Mesendoderm (in vitro differentiated cells): Measurements from ENCODE around the gene ZC3H6.

Source experiments
- DNase-seq: peaks from one replicate; pipeline ENCODE4 v3.0.0; 2013
- H2AK5ac ChIP-seq: 2 replicates; pipeline ENCODE4 v1.6.1; 2013; ENCODE audit warnings: low read length, inconsistent platforms
- H2BK120ac ChIP-seq: 2 replicates; pipeline ENCODE4 v1.6.1; 2013; ENCODE audit warnings: low read depth, mild to moderate bottlenecking, low read length, moderate library complexity, mixed read lengths
- H2BK15ac ChIP-seq: replicated peaks from 2 replicates; pipeline ENCODE4 v1.6.1; 2013; ENCODE audit warnings: low read depth, mild to moderate bottlenecking, moderate library complexity
- H2BK5ac ChIP-seq: 2 replicates; pipeline ENCODE4 v1.6.1; 2013; ENCODE audit warnings: low read length, inconsistent platforms
- H3K18ac ChIP-seq: 2 replicates; pipeline ENCODE4 v1.6.1; 2013; ENCODE audit warnings: mild to moderate bottlenecking, low read length, mixed read lengths
- H3K23ac ChIP-seq: one replicate; pipeline ENCODE4 v1.6.1; 2013; ENCODE audit warnings: low read length
- H3K27ac ChIP-seq: 2 replicates; pipeline ENCODE4 v1.5.1; 2013; ENCODE audit warnings: low read depth, mild to moderate bottlenecking, inconsistent platforms, low read length, moderate library complexity
- H3K27me3 ChIP-seq: 2 replicates; pipeline ENCODE4 v1.6.1; 2013; ENCODE audit warnings: low read length, control low read depth, mild to moderate bottlenecking, inconsistent platforms; ENCODE audit not compliant: insufficient read depth, poor library complexity
- H3K36me3 ChIP-seq: 2 replicates; pipeline ENCODE4 v1.6.1; 2013; ENCODE audit warnings: low read length, inconsistent platforms; ENCODE audit not compliant: control insufficient read depth, insufficient read depth
- H3K4ac ChIP-seq: one replicate; pipeline ENCODE4 v1.6.1; 2013; ENCODE audit warnings: low read depth, mild to moderate bottlenecking, low read length, moderate library complexity
- H3K4me1 ChIP-seq: 2 replicates; pipeline ENCODE4 v1.6.1; 2013; ENCODE audit warnings: low read depth, low read length, inconsistent platforms; ENCODE audit not compliant: control insufficient read depth
- H3K4me2 ChIP-seq: 2 replicates; pipeline ENCODE4 v1.6.1; 2013; ENCODE audit warnings: low read length
- H3K4me3 ChIP-seq: 2 replicates; pipeline ENCODE4 v1.5.1; 2013; ENCODE audit warnings: mild to moderate bottlenecking, low read length
- H3K56ac ChIP-seq: one replicate; pipeline ENCODE4 v1.6.1; 2013; ENCODE audit warnings: low read length
- H3K79me1 ChIP-seq: 2 replicates; pipeline ENCODE4 v1.6.1; 2013; ENCODE audit warnings: low read length, inconsistent platforms
- H3K79me2 ChIP-seq: 2 replicates; pipeline ENCODE4 v1.6.1; 2013; ENCODE audit warnings: mild to moderate bottlenecking, low read length; ENCODE audit not compliant: control insufficient read depth, insufficient read depth
- H3K9ac ChIP-seq: 2 replicates; pipeline ENCODE4 v1.6.1; 2013; ENCODE audit warnings: low read length, inconsistent platforms
- H4K5ac ChIP-seq: one replicate; pipeline ENCODE4 v1.6.1; 2013; ENCODE audit warnings: low read length
- H4K8ac ChIP-seq: one replicate; pipeline ENCODE4 v1.6.1; 2013; ENCODE audit warnings: low read depth, mild to moderate bottlenecking, control low read depth, low read length, moderate library complexity
- WGBS: extraction: QIAGEN DNeasy Blood & Tissue Kit; methylation state at CpG from one replicate; pipeline ENCODE4 v1.1.7; 2013; ENCODE audit warnings: low lambda C conversion rate, missing lambda C conversion rate; ENCODE audit not compliant: insufficient coverage; ENCODE audit errors: extremely low coverage; 5-methylcytosine and 5-hydroxymethylcytosine counted together

The ZC3H6 gene

DNA sequence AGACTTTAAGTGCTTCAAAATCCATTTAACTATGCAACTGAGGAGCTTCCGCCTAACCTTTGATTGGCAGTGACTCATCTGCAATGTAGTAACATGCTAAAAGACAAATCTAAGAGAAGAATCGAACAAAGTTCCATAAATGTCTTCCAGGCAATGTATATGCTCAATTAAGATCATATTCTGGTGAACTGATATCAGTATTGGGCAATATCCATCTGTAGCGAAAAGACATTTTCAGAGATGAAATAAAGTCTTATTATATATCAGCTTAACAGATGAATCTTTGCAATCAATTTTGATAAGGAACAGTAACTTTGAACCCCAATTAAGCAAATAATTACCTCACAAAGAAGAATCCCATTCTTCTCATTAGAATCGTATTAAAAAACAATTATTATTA lies 32.2 kb upstream of the ZC3H6 start:
- no peak overlapping the region for H3K27ac ChIP-seq
- no peak overlapping the region for H3K23ac ChIP-seq
- WGBS, result no CpG with 5 or more reads among the region's 4 CpGs

GRCh38 chr2:112244854-112245253 lies 30.5 kb upstream of the ZC3H6 start:
- Histone ChIP-seq H3K4me3 (no peak overlapping the region), H3K4me1 (no peaks in the 10 kb centered on the region), H3K4me2 (no peak overlapping the region), H2BK15ac (no peak overlapping the region), H2BK120ac (no peak overlapping the region), H3K27me3 (no peaks in the 10 kb centered on the region), H3K18ac (no peak overlapping the region), H2BK5ac (no peak overlapping the region), H3K56ac (no peak overlapping the region), H4K8ac (no peak overlapping the region), H3K4ac (no peak overlapping the region), H3K36me3 (no peaks in the 10 kb centered on the region), H3K79me2 (no peaks in the 10 kb centered on the region), H3K79me1 (no peaks in the 10 kb centered on the region), H3K23ac (no peak overlapping the region), H3K27ac (no peak overlapping the region), H4K5ac (no peak overlapping the region), H3K9ac (no peak overlapping the region), H2AK5ac (no peak overlapping the region)
- no CpG with 5 or more reads among the region's 1 CpG for WGBS
- DNase-seq, result no peak

More for the DNA sequence above, 32.2 kb upstream of the ZC3H6 start:
- no peak for DNase-seq
- H3K56ac ChIP-seq, result no peak overlapping the region
- H2BK120ac ChIP-seq, result no peak overlapping the region
- H4K5ac ChIP-seq, result no peak overlapping the region
- no peak overlapping the region for H4K8ac ChIP-seq
- no peak overlapping the region for H3K4me3 ChIP-seq
- no peak overlapping the region for H3K4me2 ChIP-seq
- no peaks in the 10 kb centered on the region for H3K79me2 ChIP-seq
- H3K79me1 ChIP-seq, result no peaks in the 10 kb centered on the region
- no peak overlapping the region for H3K9ac ChIP-seq
- no peak overlapping the region for H2AK5ac ChIP-seq
- H3K18ac ChIP-seq, result no peak overlapping the region
- no peaks in the 10 kb centered on the region for H3K4me1 ChIP-seq
- H3K27me3 ChIP-seq, result no peaks in the 10 kb centered on the region
- H3K36me3 ChIP-seq, result no peaks in the 10 kb centered on the region
- no peak overlapping the region for H3K4ac ChIP-seq
- no peak overlapping the region for H2BK15ac ChIP-seq
- H2BK5ac ChIP-seq, result no peak overlapping the region

DNA sequence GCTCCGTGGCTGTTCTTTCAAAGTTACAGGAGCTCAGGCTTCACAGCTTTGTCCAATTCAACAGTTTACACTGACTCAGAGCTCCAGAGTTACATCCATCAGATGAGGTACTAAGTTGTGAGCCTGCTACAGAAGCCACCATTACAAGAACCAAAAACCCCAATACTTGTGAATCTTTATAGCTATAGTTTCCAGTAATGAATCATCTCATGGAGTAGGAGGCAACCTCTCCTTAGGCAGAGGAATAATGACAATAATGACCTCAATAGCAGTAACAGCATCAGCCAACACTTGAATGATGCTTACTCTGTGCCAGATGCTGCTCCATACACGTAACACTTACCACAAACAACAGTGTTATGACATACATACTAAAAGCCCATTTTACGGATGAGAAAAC lies 24.1 kb upstream of the ZC3H6 start:
- Histone ChIP-seq H2BK120ac (no peak overlapping the region), H2BK15ac (no peak overlapping the region), H3K27ac (no peak overlapping the region), H4K5ac (no peak overlapping the region), H3K9ac (no peak overlapping the region), H3K56ac (no peak overlapping the region), H3K4me2 (no peak overlapping the region), H3K18ac (no peak overlapping the region), H2BK5ac (no peak overlapping the region), H3K36me3 (no peaks in the 10 kb centered on the region), H2AK5ac (no peak overlapping the region), H3K4me3 (no peak overlapping the region), H3K4me1 (peaks cover 2% of the 10 kb centered on the region), H3K79me1 (peaks cover 3% of the 10 kb centered on the region), H3K23ac (no peak overlapping the region), H3K79me2 (peaks cover 1% of the 10 kb centered on the region), H3K27me3 (no peaks in the 10 kb centered on the region), H3K4ac (no peak overlapping the region), H4K8ac (no peak overlapping the region)
- no CpG with 5 or more reads among the region's 3 CpGs for WGBS
- no peak for DNase-seq

DNA sequence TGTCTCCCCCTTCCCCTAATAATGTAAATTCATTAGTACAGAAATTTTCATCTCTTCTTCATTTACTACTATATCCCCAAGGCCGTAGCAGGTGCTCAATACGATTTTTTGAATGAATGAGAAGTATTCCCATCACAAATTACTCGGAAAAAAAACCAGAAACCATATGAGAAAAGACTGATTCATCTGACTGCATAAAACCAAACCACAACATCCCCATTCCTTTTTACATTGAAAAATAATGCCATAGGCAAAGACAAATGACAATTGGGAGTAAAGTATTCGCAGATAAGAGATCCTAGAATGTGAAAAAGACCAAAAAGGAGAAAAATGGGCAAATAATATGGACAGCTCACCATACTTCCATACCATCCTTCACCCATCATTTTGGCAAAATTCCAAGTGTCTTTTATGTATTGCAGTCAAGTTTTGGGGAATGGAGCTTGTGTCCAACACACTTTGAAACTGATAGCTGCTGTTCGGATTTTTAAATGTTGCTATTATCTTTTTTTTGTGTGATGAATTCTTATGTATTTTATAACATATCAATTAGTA lies 22.1 kb upstream of the ZC3H6 start:
- H3K4me2 ChIP-seq, result no peak overlapping the region
- WGBS, result no CpG with 5 or more reads among the region's 5 CpGs

DNA sequence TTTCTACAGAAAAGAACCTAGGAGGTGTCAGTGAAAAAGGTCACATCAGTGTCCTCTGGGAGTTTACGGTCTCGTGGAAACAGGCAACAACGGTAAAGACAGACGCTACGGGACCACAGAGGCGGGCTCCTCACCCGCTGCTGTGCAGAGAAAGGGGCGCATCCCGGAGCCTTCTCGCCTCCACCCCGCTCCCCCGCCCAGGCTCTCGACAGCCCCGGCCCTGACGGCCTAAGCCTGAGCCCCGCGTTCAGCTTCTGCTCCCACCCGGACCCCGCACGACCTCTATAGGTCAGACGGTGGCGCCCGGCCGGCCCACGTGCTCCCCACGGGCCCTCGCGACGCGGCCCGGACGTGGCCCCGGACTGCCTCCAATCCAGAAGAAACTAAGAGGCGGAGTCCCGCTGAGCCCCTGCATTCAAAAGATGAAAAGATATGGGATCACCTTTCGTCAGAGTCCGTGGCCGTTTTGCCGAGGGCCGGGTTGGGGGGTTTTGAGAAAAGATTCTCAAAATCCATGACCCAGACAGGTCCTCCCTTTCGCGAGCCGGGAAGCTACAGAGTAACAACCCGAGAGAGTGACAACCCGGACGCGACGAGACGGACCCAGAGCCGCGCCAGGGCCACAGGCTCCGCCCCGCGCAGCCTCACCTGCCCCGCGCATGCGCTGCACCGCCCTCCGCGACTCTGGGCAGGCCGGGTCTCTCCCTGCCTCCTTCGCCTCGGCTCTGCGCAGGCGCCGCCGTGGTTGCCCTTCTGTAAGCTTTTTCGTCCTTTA lies 20.7 kb upstream of the ZC3H6 start, which contains the start of gene ZC3H8:
ZC3H8 (minus strand) TSS at position 577 of the 775 bp plus-strand sequence; CDS start at position 516, 61 bp downstream.
- H3K27ac ChIP-seq, result peak within 1 kb of the TSS; percentile 67
- H3K23ac ChIP-seq, result peak within 1 kb of the TSS; percentile 70
- H4K8ac ChIP-seq, result peak within 1 kb of the TSS; percentile 30
- peak within 1 kb of the TSS; percentile 94 for H3K4me2 ChIP-seq
- no peak within 1 kb of the TSS for H2BK5ac ChIP-seq
- H2AK5ac ChIP-seq, result no peak within 1 kb of the TSS
- no CpG with 5 or more reads among the region's 68 CpGs for WGBS
- peak within 1 kb of the TSS; percentile 77 for H3K4me3 ChIP-seq
- no peaks in the 10 kb centered on the region for H3K27me3 ChIP-seq
- H3K79me2 ChIP-seq, result peaks cover 1% of the 10 kb centered on the region
- H3K9ac ChIP-seq, result peak within 1 kb of the TSS; percentile 90
- H2BK120ac ChIP-seq, result no peak within 1 kb of the TSS
- H3K56ac ChIP-seq, result peak within 1 kb of the TSS; percentile 91
- H2BK15ac ChIP-seq, result no peak within 1 kb of the TSS
- H4K5ac ChIP-seq, result no peak within 1 kb of the TSS
- peak; percentile 94 for DNase-seq
- peaks cover 2% of the 10 kb centered on the region for H3K4me1 ChIP-seq
- H3K79me1 ChIP-seq, result peaks cover 3% of the 10 kb centered on the region
- H3K36me3 ChIP-seq, result no peaks in the 10 kb centered on the region
- peak within 1 kb of the TSS; percentile 46 for H3K18ac ChIP-seq
- H3K4ac ChIP-seq, result no peak within 1 kb of the TSS

More for the DNA sequence above, 22.1 kb upstream of the ZC3H6 start:
- no peaks in the 10 kb centered on the region for H3K36me3 ChIP-seq
- H3K4me1 ChIP-seq, result peaks cover 2% of the 10 kb centered on the region
- H3K4ac ChIP-seq, result no peak overlapping the region
- H2BK120ac ChIP-seq, result no peak overlapping the region
- H3K56ac ChIP-seq, result no peak overlapping the region
- no peak overlapping the region for H2BK15ac ChIP-seq
- no peaks in the 10 kb centered on the region for H3K27me3 ChIP-seq
- no peak overlapping the region for H3K9ac ChIP-seq
- H4K5ac ChIP-seq, result no peak overlapping the region
- no peak overlapping the region for H3K4me3 ChIP-seq
- H3K23ac ChIP-seq, result no peak overlapping the region
- DNase-seq, result no peak
- no peak overlapping the region for H2AK5ac ChIP-seq
- H2BK5ac ChIP-seq, result no peak overlapping the region
- H3K27ac ChIP-seq, result no peak overlapping the region
- H3K18ac ChIP-seq, result no peak overlapping the region
- H3K79me2 ChIP-seq, result peaks cover 1% of the 10 kb centered on the region
- peaks cover 3% of the 10 kb centered on the region for H3K79me1 ChIP-seq
- H4K8ac ChIP-seq, result no peak overlapping the region
